HG03565 (cell line): Measurements from ENCODE around the gene STRN3.

Experiments
- ATAC-seq: cut with Tn5 transposase; IDR thresholded peaks from one replicate; pipeline ENCODE4 v1.9.1; 2021; ENCODE audit warnings: mild to moderate bottlenecking, moderate library complexity; ENCODE audit not compliant: unreplicated experiment

The STRN3 gene

GRCh38 chr14:30875788-30876053 lies 150.5 kb downstream of the STRN3 start:
- no peak for ATAC-seq

GRCh38 chr14:30874999-30875787 lies 151.0 kb downstream of the STRN3 start:
- peak; percentile 9 for ATAC-seq

GRCh38 chr14:30874120-30874998 lies 151.8 kb downstream of the STRN3 start, which contains the start of gene COCH:
TSS of gene COCH (plus strand) at chr14:30874559. CDS start at chr14:30874939, 380 bp downstream.
- peak; percentile 65 for ATAC-seq

GRCh38 chr14:30873308-30874119 lies 152.7 kb downstream of the STRN3 start:
- no peak for ATAC-seq

GRCh38 chr14:30872602-30873001 lies 153.6 kb downstream of the STRN3 start:
- ATAC-seq = no peak

GRCh38 chr14:30869551-30870155 lies 156.5 kb downstream of the STRN3 start:
- ATAC-seq = no peak

- ATAC-seq = no peak
Measured at GRCh38 chr14:30868736-30869135, 157.4 kb downstream of the STRN3 start.

- ATAC-seq = no peak
Measured at GRCh38 chr14:30864934-30865333, 161.2 kb downstream of the STRN3 start.

- ATAC-seq = no peak
Measured at GRCh38 chr14:30861200-30861599, 165.0 kb downstream of the STRN3 start.

GRCh38 chr14:30855345-30856037 lies 170.7 kb downstream of the STRN3 start:
- peak; percentile 42 for ATAC-seq

- peak; percentile 63 for ATAC-seq
Measured at GRCh38 chr14:30854492-30854891, 171.7 kb downstream of the STRN3 start.

GRCh38 chr14:30853946-30854345 lies 172.2 kb downstream of the STRN3 start:
- no peak for ATAC-seq

- no peak for ATAC-seq
Measured at GRCh38 chr14:30849983-30850382, 176.2 kb downstream of the STRN3 start.

GRCh38 chr14:30849354-30849753 lies 176.8 kb downstream of the STRN3 start:
- peak; percentile 94 for ATAC-seq

- ATAC-seq = no peak
Measured at GRCh38 chr14:30848449-30849240, 177.5 kb downstream of the STRN3 start.
